Measurements from ENCODE around the gene EML4. TPM values are rescaled to one million over a fixed set of nuclear protein-coding genes. Genes with fewer than 3 reads are reported as not detected.
"Not testable (repeated sequence)": the region's sequence is repeated elsewhere in the genome, so short reads cannot be mapped to it uniquely, and the experiment has no call there.

The EML4 gene
- total RNA-seq, 1 donor from 2014 or later: 68.2 TPM

GRCh38 chr2:42347518-42347917 is 178.4 kb downstream of the EML4 start:
- not testable (repeated sequence) for H3K4me3 ChIP-seq (ENCODE audit: insufficient read depth, low read depth, low read length); H3K27me3 ChIP-seq (ENCODE audit: insufficient read depth, low read length); H3K27ac Mint-ChIP-seq (ENCODE audit: unreplicated experiment); DNase-seq (ENCODE audit: low read depth); H3K27me3 Mint-ChIP-seq (ENCODE audit: low read depth, unreplicated experiment); H3K27ac ChIP-seq (ENCODE audit: low read depth, low read length); H3K4me2 ChIP-seq (ENCODE audit: low read length); H2AFZ ChIP-seq (ENCODE audit: low read depth, low read length); H3K9me3 Mint-ChIP-seq (ENCODE audit: unreplicated experiment); H3K4me3 Mint-ChIP-seq (ENCODE audit: unreplicated experiment); FAIRE-seq; H3K9ac ChIP-seq (ENCODE audit: low read length); H3K9me3 ChIP-seq (ENCODE audit: insufficient read depth, low read depth, low read length)
- peaks cover 12% of the 10 kb centered on the region for H3K4me1 Mint-ChIP-seq (ENCODE audit: low read depth, unreplicated experiment)
- Histone ChIP-seq H4K20me1 (ENCODE audit: insufficient read depth, low read length) (peaks cover 68% of the 10 kb centered on the region), H3K79me2 (ENCODE audit: insufficient read depth, low read length) (peaks cover 84% of the 10 kb centered on the region), H3K4me1 (ENCODE audit: insufficient read depth, low read length) (peaks cover 11% of the 10 kb centered on the region), H3K36me3 (ENCODE audit: insufficient read depth, low read length) (peaks cover 17% of the 10 kb centered on the region)
- H3K36me3 Mint-ChIP-seq (ENCODE audit: low read depth, unreplicated experiment): peaks cover 22% of the 10 kb centered on the region

- no peak for TF ChIP-seq CTCF (IDR thresholded peaks at IDR 0.05; ENCODE audit: insufficient read depth, low read depth, low read length)
- no peak for TF ChIP-seq EZH2 (IDR thresholded peaks at IDR 0.05; ENCODE audit: insufficient read depth, low read length)
- peaks cover 6% of the 10 kb centered on the region for H3K4me1 ChIP-seq (ENCODE audit: insufficient read depth, low read length)
- H3K9ac ChIP-seq (ENCODE audit: low read length): no peak overlapping the region
- peaks cover 10% of the 10 kb centered on the region for H3K4me1 Mint-ChIP-seq (ENCODE audit: low read depth, unreplicated experiment)
- H3K9me3 ChIP-seq (ENCODE audit: insufficient read depth, low read depth, low read length): no peaks in the 10 kb centered on the region
- no peak overlapping the region for H3K4me3 ChIP-seq (ENCODE audit: insufficient read depth, low read depth, low read length)
- FAIRE-seq: no peak
- H3K36me3 Mint-ChIP-seq (ENCODE audit: low read depth, unreplicated experiment): peaks cover 22% of the 10 kb centered on the region
- no peak overlapping the region for H3K4me2 ChIP-seq (ENCODE audit: low read length)
- no peaks in the 10 kb centered on the region for H3K27me3 Mint-ChIP-seq (ENCODE audit: low read depth, unreplicated experiment)
- H3K4me3 Mint-ChIP-seq (ENCODE audit: unreplicated experiment): no peak overlapping the region
- H3K27ac Mint-ChIP-seq (ENCODE audit: unreplicated experiment): peak overlapping the region; percentile 58
- no peak for DNase-seq (ENCODE audit: low read depth)
- peaks cover 17% of the 10 kb centered on the region for H3K36me3 ChIP-seq (ENCODE audit: insufficient read depth, low read length)
- H3K9me3 Mint-ChIP-seq (ENCODE audit: unreplicated experiment): no peaks in the 10 kb centered on the region
- no peak overlapping the region for H3K27ac ChIP-seq (ENCODE audit: low read depth, low read length)
- no peak overlapping the region for H2AFZ ChIP-seq (ENCODE audit: low read depth, low read length)
- H4K20me1 ChIP-seq (ENCODE audit: insufficient read depth, low read length): peaks cover 68% of the 10 kb centered on the region
- H3K27me3 ChIP-seq (ENCODE audit: insufficient read depth, low read length): no peaks in the 10 kb centered on the region
- H3K79me2 ChIP-seq (ENCODE audit: insufficient read depth, low read length): peaks cover 84% of the 10 kb centered on the region
Observed at GRCh38 chr2:42348113-42348805, 179.1 kb downstream of the EML4 start.

GRCh38 chr2:42350434-42351063 is 181.4 kb downstream of the EML4 start:
- Histone ChIP-seq H3K4me2 (ENCODE audit: low read length) (no peak overlapping the region), H4K20me1 (ENCODE audit: insufficient read depth, low read length) (peaks cover 78% of the 10 kb centered on the region), H3K36me3 (ENCODE audit: insufficient read depth, low read length) (peaks cover 17% of the 10 kb centered on the region), H3K9ac (ENCODE audit: low read length) (no peak overlapping the region), H3K4me1 (ENCODE audit: insufficient read depth, low read length) (peaks cover 6% of the 10 kb centered on the region), H3K9me3 (ENCODE audit: insufficient read depth, low read depth, low read length) (no peaks in the 10 kb centered on the region), H3K27ac (ENCODE audit: low read depth, low read length) (no peak overlapping the region), H3K79me2 (ENCODE audit: insufficient read depth, low read length) (peaks cover 97% of the 10 kb centered on the region), H3K4me3 (ENCODE audit: insufficient read depth, low read depth, low read length) (no peak overlapping the region), H2AFZ (ENCODE audit: low read depth, low read length) (no peak overlapping the region), H3K27me3 (ENCODE audit: insufficient read depth, low read length) (no peaks in the 10 kb centered on the region)
- no peak for FAIRE-seq
- Mint-ChIP-seq H3K27me3 (ENCODE audit: low read depth, unreplicated experiment) (no peaks in the 10 kb centered on the region), H3K4me3 (ENCODE audit: unreplicated experiment) (no peak overlapping the region), H3K27ac (ENCODE audit: unreplicated experiment) (no peak overlapping the region), H3K4me1 (ENCODE audit: low read depth, unreplicated experiment) (peaks cover 23% of the 10 kb centered on the region), H3K36me3 (ENCODE audit: low read depth, unreplicated experiment) (peaks cover 20% of the 10 kb centered on the region), H3K9me3 (ENCODE audit: unreplicated experiment) (no peaks in the 10 kb centered on the region)
- TF ChIP-seq CTCF (IDR thresholded peaks at IDR 0.05; ENCODE audit: insufficient read depth, low read depth, low read length) (no peak), EZH2 (IDR thresholded peaks at IDR 0.05; ENCODE audit: insufficient read depth, low read length) (no peak)
- no peak for DNase-seq (ENCODE audit: low read depth)

All from astrocyte (in vitro differentiated cells and primary cell).